Stimulated activated CD8-positive, alpha-beta memory T cell treated with anti-CD3 and anti-CD28 coated beads, Interleukin-15, amount 100 ng/mL, for 1 hour (primary cell): ENCODE results near the gene TMEM171.

Experiments
- DNase-seq: peaks from one replicate; pipeline ENCODE4 v3.0.0-alpha.2; 2020; ENCODE audit warnings: low read depth

Gene TMEM171

GRCh38 chr5:73152411-73153388 is 32.3 kb downstream of the TMEM171 start:
- DNase-seq, result no peak

- no peak for DNase-seq
These were observed 33.1 kb downstream of the TMEM171 start for GRCh38 chr5:73153513-73153912.

DNA sequence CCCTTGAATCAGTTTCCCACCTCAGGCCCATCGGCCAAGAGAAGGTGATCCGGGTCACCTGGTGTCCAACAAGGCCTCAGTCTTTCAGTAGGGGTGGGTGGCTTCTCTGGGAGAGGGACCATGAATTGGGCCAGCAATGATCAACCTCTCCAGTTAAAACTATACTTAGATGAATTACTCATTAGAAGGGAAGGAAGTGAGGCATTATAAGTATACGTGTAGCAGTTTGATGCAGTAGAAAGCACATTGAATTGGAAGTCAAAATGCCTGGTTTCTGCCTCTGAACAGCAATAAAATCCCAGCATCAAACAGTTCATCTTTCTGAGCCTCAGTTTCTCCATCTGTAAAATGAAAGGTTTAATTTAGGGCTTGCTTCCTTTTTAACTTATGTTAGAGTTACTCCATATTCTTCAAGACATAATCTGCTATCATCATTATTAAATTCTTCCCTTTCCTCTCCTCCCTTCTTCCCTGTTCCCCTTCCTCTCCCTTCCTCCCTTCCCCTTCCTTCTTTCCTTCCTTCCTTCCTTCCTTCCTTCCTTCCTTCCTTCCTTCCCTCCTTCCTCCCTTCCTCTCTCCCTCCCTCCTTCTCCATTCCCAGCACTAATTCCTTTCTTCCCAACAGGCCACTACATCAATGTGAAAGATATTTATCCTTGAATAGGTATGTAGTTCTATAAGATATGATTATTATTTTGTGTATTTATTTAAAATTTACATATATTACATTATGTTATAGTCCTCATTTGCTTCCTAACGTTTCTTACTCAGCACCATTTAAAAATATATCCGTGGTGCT is 34.0 kb downstream of the TMEM171 start:
- no peak for DNase-seq

- no peak for DNase-seq
These were observed 35.2 kb downstream of the TMEM171 start for GRCh38 chr5:73155271-73156222.

- DNase-seq, result no peak
These were observed 37.3 kb downstream of the TMEM171 start for GRCh38 chr5:73157414-73158303.

- no peak for DNase-seq
These were observed 37.9 kb downstream of the TMEM171 start for GRCh38 chr5:73158313-73158712.

GRCh38 chr5:73160239-73160671 is 39.9 kb downstream of the TMEM171 start:
- no peak for DNase-seq

- no peak for DNase-seq
These were observed 50.1 kb downstream of the TMEM171 start for GRCh38 chr5:73170522-73170921.

DNA sequence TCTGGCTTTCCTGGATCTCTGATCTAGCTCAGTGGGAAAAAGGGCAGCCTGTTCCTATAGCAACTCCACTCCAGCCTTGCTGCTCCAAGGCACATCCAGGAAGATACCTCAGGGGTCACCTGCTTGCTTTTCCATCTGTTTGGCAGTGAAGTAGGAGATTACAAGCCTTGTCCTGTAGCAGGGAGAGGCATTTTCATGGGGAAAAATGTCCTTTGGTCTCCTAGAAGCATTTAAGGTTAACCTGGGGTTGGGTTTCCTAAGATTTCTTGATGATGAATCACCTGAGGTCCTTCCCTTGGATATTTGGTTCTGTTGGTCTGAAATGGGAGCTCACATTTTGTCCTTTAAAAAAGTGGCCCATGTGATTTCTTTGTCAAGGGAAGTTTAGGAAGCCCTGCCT is 51.1 kb downstream of the TMEM171 start:
- DNase-seq, result no peak

DNA sequence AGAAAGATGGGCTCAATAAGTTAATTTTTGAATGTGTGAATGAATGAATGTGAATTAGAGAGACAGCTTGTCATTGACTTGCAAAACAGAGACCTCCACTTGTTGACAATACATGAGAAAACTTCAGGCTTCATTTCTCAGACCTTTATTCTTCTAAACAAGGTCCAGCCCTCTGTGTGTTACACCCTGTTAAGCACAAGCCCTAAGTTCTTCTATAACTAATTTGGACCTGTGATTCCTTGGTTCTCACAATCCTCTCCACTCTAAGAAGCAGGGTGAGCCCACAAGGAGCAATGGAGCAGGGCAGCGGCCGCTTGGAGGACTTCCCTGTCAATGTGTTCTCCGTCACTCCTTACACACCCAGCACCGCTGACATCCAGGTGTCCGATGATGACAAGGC is 52.6 kb downstream of the TMEM171 start, which contains the start of gene TMEM174:
Gene TMEM174, plus strand, starts transcription at position 243 of the 400 bp plus-strand sequence. Its CDS starts 51 bp downstream, at position 294.
- no peak for DNase-seq

- DNase-seq, result no peak
These were observed 53.9 kb downstream of the TMEM171 start for GRCh38 chr5:73174100-73174815.

DNA sequence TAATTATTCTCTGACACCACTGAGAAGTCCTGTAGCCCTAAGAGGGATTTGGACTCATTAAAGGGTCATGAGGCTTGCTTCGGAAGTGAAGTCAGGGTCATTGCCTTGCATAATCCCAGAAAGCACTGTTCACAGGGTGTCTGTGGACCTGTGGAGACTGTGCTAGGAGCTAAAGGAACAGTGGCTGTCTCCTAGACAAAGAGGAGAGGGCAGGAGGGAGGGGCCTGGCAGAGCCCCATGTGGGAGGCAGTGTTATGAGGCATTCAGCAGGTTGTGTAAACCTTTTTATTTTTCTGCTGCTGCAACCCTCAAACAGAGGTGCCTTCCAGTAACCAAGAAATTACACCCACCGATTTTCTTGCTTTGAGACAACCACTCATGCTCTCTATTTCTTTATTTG is 55.9 kb downstream of the TMEM171 start:
- DNase-seq, result no peak

GRCh38 chr5:73178265-73178664 is 57.9 kb downstream of the TMEM171 start:
- DNase-seq, result no peak

DNA sequence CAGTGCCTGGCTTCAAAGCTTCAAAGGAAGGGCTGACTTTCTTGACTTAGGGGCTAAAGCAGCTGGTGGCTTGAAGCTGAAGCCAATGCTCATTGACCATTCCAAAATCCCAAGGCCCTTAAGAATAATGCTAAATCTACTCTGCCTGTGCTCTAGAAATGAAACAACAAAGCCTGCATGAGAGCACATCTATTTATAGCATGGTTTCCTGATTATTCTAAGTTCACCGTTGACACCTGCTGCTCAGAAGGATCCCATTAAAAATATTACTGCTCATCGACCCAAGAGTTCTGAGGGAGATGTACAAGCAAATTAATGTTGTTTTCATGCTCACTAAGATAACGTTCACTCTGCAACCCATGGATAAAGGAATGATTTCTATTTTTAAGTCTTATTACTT is 59.4 kb downstream of the TMEM171 start:
- no peak for DNase-seq

GRCh38 chr5:73180566-73180965 is 60.2 kb downstream of the TMEM171 start:
- DNase-seq, result no peak
